Endodermal cell (in vitro differentiated cells): ENCODE measurements around the gene PRPH. TPM values are rescaled to one million over a fixed set of nuclear protein-coding genes. Genes with fewer than 3 reads are reported as not detected.

Experiments used
- DNase-seq: peaks from one replicate; pipeline ENCODE4 v3.0.0-alpha.2; 2017
- H3K27ac ChIP-seq: 2 replicates; pipeline ENCODE4 v1.5.1; 2013; ENCODE audit warnings: mild to moderate bottlenecking, low read depth, low read length, moderate library complexity
- H3K27me3 ChIP-seq: 2 replicates; pipeline ENCODE4 v1.6.1; 2013; ENCODE audit warnings: mild to moderate bottlenecking, low read length, moderate library complexity; ENCODE audit not compliant: insufficient read depth, control insufficient read depth, poor library complexity, severe bottlenecking
- H3K36me3 ChIP-seq: 2 replicates; pipeline ENCODE4 v1.7.0; 2013; ENCODE audit warnings: mild to moderate bottlenecking, low read length, moderate library complexity; ENCODE audit not compliant: control insufficient read depth, insufficient read depth
- H3K4me1 ChIP-seq: one replicate; pipeline ENCODE4 v1.7.0; 2013; ENCODE audit warnings: low read length; ENCODE audit not compliant: control insufficient read depth, insufficient read depth
- H3K4me3 ChIP-seq: 2 replicates; pipeline ENCODE4 v1.5.1; 2013; ENCODE audit warnings: mild to moderate bottlenecking, low read length, moderate library complexity
- H3K9ac ChIP-seq: 2 replicates; pipeline ENCODE4 v1.6.1; 2013; ENCODE audit warnings: mild to moderate bottlenecking, low read length, moderate library complexity; ENCODE audit not compliant: poor library complexity, severe bottlenecking; ENCODE audit errors: extremely low read depth
- H3K9me3 ChIP-seq: 2 replicates; pipeline ENCODE4 v1.6.1; 2013; ENCODE audit warnings: mild to moderate bottlenecking, low read length, moderate library complexity; ENCODE audit not compliant: control insufficient read depth
- H3K27ac Mint-ChIP-seq: 2 replicates; pipeline ENCODE4 v1.8.0; 2020; ENCODE audit warnings: mixed read lengths
- H3K27me3 Mint-ChIP-seq: 2 replicates; pipeline ENCODE4 v1.8.0; 2021; ENCODE audit warnings: mild to moderate bottlenecking, mixed read lengths; ENCODE audit not compliant: insufficient read depth
- H3K36me3 Mint-ChIP-seq: 2 replicates; pipeline ENCODE4 v1.8.0; 2020; ENCODE audit warnings: low read depth, mixed read lengths
- H3K4me1 Mint-ChIP-seq: 2 replicates; pipeline ENCODE4 v1.8.0; 2020; ENCODE audit warnings: mixed read lengths
- H3K4me3 Mint-ChIP-seq: 2 replicates; pipeline ENCODE4 v1.8.0; 2020; ENCODE audit warnings: mild to moderate bottlenecking, moderate library complexity, mixed read lengths
- H3K9me3 Mint-ChIP-seq: 2 replicates; pipeline ENCODE4 v1.8.0; 2020; ENCODE audit warnings: mild to moderate bottlenecking, mixed read lengths
- CTCF ChIP-seq: fragments of 200-600 bp; sonication (generic); conservative IDR thresholded peaks from 2 replicates; pipeline ENCODE4 v1.5.0; 2021; ENCODE audit warnings: antibody characterized with exemption, mild to moderate bottlenecking
- WGBS, 2 experiments: methylation state at CpG; one replicate each; pipeline versions ENCODE4 v1.1.5 to v1.1.7; 2013; ENCODE audit warnings: missing lambda C conversion rate in 2 of 2, mixed read lengths in 1 of 2; ENCODE audit not compliant: insufficient coverage in 1 of 2, insufficient read length in 1 of 2; 5-methylcytosine and 5-hydroxymethylcytosine counted together
- total RNA-seq, 2 donors: library from RNA; stranded (reverse); fragmentation: NEBNext Ultra II Directional in 1 of 2; extraction: Animal tissue kit (Norgen Biotek cat#: 25700) in 1 of 2; gene quantifications; 2 replicates in 1 of 2; 3 replicates in 1 of 2; pipeline ENCODE4 v1.2.1, GENCODE V29; 2021

PRPH gene
- total RNA-seq, 2 donors from 2014 or later: 0.42 to 0.51 TPM

- DNase-seq: no peak
- Mint-ChIP-seq H3K4me3 (no peak overlapping the region), H3K4me1 (peaks cover 12% of the 10 kb centered on the region), H3K27ac (no peak overlapping the region), H3K9me3 (no peaks in the 10 kb centered on the region), H3K36me3 (peaks cover 30% of the 10 kb centered on the region), H3K27me3 (no peaks in the 10 kb centered on the region)
- H3K4me1 ChIP-seq: peaks cover 4% of the 10 kb centered on the region
- H3K4me3 ChIP-seq: no peak overlapping the region
- no peak for TF ChIP-seq CTCF
- 93 to 100% methylated on average over 1 to 6 of the region's 6 CpGs for WGBS, 2 experiments
- peaks cover 46% of the 10 kb centered on the region for H3K36me3 ChIP-seq
- H3K27me3 ChIP-seq: no peaks in the 10 kb centered on the region
- H3K9ac ChIP-seq: no peak overlapping the region
- no peaks in the 10 kb centered on the region for H3K9me3 ChIP-seq
- no peak overlapping the region for H3K27ac ChIP-seq
These were observed 30.7 kb downstream of the PRPH start for GRCh38 chr12:49325606-49326005.

- peaks cover 4% of the 10 kb centered on the region for H3K27me3 Mint-ChIP-seq
- peaks cover 30% of the 10 kb centered on the region for H3K36me3 Mint-ChIP-seq
- no peaks in the 10 kb centered on the region for H3K9me3 Mint-ChIP-seq
- DNase-seq: no peak
- no peaks in the 10 kb centered on the region for H3K9me3 ChIP-seq
- H3K4me1 Mint-ChIP-seq: peaks cover 5% of the 10 kb centered on the region
- no peak for TF ChIP-seq CTCF
- peaks cover 53% of the 10 kb centered on the region for H3K36me3 ChIP-seq
- no peak overlapping the region for H3K4me3 Mint-ChIP-seq
- H3K4me3 ChIP-seq: no peak overlapping the region
- no peak overlapping the region for H3K27ac ChIP-seq
- H3K4me1 ChIP-seq: peaks cover 4% of the 10 kb centered on the region
- H3K27me3 ChIP-seq: peaks cover 13% of the 10 kb centered on the region
- H3K27ac Mint-ChIP-seq: no peak overlapping the region
- no peak overlapping the region for H3K9ac ChIP-seq
These were observed 32.4 kb downstream of the PRPH start for GRCh38 chr12:49327368-49327767.

- Histone ChIP-seq H3K9me3 (no peaks in the 10 kb centered on the region), H3K27ac (no peak overlapping the region), H3K36me3 (peaks cover 53% of the 10 kb centered on the region), H3K4me1 (peaks cover 4% of the 10 kb centered on the region), H3K4me3 (no peak overlapping the region), H3K9ac (no peak overlapping the region), H3K27me3 (peaks cover 18% of the 10 kb centered on the region)
- peaks cover 30% of the 10 kb centered on the region for H3K36me3 Mint-ChIP-seq
- H3K27ac Mint-ChIP-seq: no peak overlapping the region
- H3K4me1 Mint-ChIP-seq: peaks cover 4% of the 10 kb centered on the region
- H3K9me3 Mint-ChIP-seq: no peaks in the 10 kb centered on the region
- H3K4me3 Mint-ChIP-seq: no peak overlapping the region
- DNase-seq: no peak
- peaks cover 7% of the 10 kb centered on the region for H3K27me3 Mint-ChIP-seq
- 94% methylated on average over 2 of the region's 2 CpGs for WGBS, 2 experiments
- TF ChIP-seq CTCF: no peak
These were observed 32.9 kb downstream of the PRPH start for GRCh38 chr12:49327887-49328286.
